ENCODE data around the gene CTDSP2.
"Not testable (repeated sequence)": the region's sequence is repeated elsewhere in the genome, so short reads cannot be mapped to it uniquely, and the experiment has no call there.

The CTDSP2 gene

DNA sequence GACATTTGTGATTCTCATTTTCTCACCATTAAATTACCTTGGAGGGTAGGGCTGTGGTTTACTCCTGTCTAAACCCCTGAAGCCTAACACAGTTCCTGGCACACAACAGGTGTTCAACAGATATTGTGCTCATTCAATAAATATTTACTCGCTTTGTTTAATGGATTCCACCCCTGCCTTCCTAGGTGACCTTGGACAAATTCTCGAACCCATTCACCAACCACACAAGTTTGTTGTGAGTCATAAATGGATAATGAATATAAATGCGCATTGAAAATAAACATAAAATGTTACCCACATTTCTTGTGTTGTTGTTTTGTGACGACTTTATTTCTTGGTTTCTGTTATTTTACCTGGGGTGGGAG lies 64.3 kb downstream of the CTDSP2 start:
- Mint-ChIP-seq H3K4me3 (peak overlapping the region; percentile 96), H3K4me1 (peaks cover 22% of the 10 kb centered on the region), H3K27me3 (no peaks in the 10 kb centered on the region), H3K36me3 (ENCODE audit: insufficient read depth) (peaks cover 20% of the 10 kb centered on the region), H3K9me3 (no peaks in the 10 kb centered on the region), H3K27ac (ENCODE audit: low read depth) (peak overlapping the region; percentile 97)
- DNase-seq (ENCODE audit: low spot score in 2 of 2): no peak
- peak; percentile 3 for ATAC-seq (replicated peaks; ENCODE audit: extremely low read depth, poor library complexity, severe bottlenecking)

DNA sequence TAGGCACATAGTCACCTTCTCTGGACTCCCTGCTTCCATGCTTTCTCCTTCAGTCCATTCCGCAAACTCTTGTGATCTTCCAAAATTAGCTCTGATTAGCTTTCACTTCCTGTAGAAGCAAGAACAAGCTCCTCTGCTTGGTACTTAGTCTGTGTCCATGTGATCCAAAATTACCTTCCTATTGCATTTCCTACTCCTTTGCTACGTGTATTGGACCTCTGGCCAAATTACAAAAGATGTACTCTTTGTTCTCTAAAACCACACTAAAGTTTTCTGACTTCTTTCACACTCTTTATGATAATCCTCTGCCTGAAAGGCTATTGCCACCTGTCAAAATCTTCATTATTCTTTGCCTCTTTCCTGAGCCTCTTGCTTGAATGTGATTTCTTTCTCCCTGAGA lies 64.7 kb downstream of the CTDSP2 start:
- H3K4me3 Mint-ChIP-seq: peak overlapping the region; percentile 96
- no peak for DNase-seq (ENCODE audit: low spot score in 2 of 2)

GRCh38 chr12:57781244-57781643 lies 65.3 kb downstream of the CTDSP2 start:
- peaks cover 15% of the 10 kb centered on the region for H3K36me3 Mint-ChIP-seq (ENCODE audit: insufficient read depth)
- no peaks in the 10 kb centered on the region for H3K9me3 Mint-ChIP-seq
- H3K4me1 Mint-ChIP-seq: peaks cover 22% of the 10 kb centered on the region
- DNase-seq (ENCODE audit: low spot score in 2 of 2) (no peak), ATAC-seq (replicated peaks; ENCODE audit: extremely low read depth, poor library complexity, severe bottlenecking) (no peak)
- H3K27me3 Mint-ChIP-seq: no peaks in the 10 kb centered on the region
- H3K4me3 Mint-ChIP-seq: peak overlapping the region; percentile 96
- no peak overlapping the region for H3K27ac Mint-ChIP-seq (ENCODE audit: low read depth)

More for the DNA sequence above, 64.7 kb downstream of the CTDSP2 start:
- Mint-ChIP-seq H3K36me3 (ENCODE audit: insufficient read depth) (peaks cover 19% of the 10 kb centered on the region), H3K27me3 (no peaks in the 10 kb centered on the region), H3K4me1 (peaks cover 22% of the 10 kb centered on the region), H3K27ac (ENCODE audit: low read depth) (peak overlapping the region; percentile 97), H3K9me3 (no peaks in the 10 kb centered on the region)
- no peak for ATAC-seq (replicated peaks; ENCODE audit: extremely low read depth, poor library complexity, severe bottlenecking)

GRCh38 chr12:57780284-57780897 lies 66.1 kb downstream of the CTDSP2 start:
- peaks cover 11% of the 10 kb centered on the region for H3K36me3 Mint-ChIP-seq (ENCODE audit: insufficient read depth)
- DNase-seq (ENCODE audit: low spot score in 2 of 2): no peak
- peaks cover 22% of the 10 kb centered on the region for H3K4me1 Mint-ChIP-seq
- peak overlapping the region; percentile 6 for H3K27ac Mint-ChIP-seq (ENCODE audit: low read depth)
- H3K9me3 Mint-ChIP-seq: no peaks in the 10 kb centered on the region
- H3K27me3 Mint-ChIP-seq: no peaks in the 10 kb centered on the region
- no peak for ATAC-seq (replicated peaks; ENCODE audit: extremely low read depth, poor library complexity, severe bottlenecking)
- no peak overlapping the region for H3K4me3 Mint-ChIP-seq

- Mint-ChIP-seq H3K27me3 (no peaks in the 10 kb centered on the region), H3K36me3 (ENCODE audit: insufficient read depth) (peaks cover 11% of the 10 kb centered on the region), H3K9me3 (no peaks in the 10 kb centered on the region), H3K4me1 (peaks cover 22% of the 10 kb centered on the region), H3K4me3 (no peak overlapping the region), H3K27ac (ENCODE audit: low read depth) (no peak overlapping the region)
- ATAC-seq (replicated peaks; ENCODE audit: extremely low read depth, poor library complexity, severe bottlenecking): no peak
- DNase-seq (ENCODE audit: low spot score in 2 of 2): no peak
These were observed 66.8 kb downstream of the CTDSP2 start for GRCh38 chr12:57779736-57780135.

GRCh38 chr12:57777911-57778310 lies 68.6 kb downstream of the CTDSP2 start:
- no peak for ATAC-seq (replicated peaks; ENCODE audit: extremely low read depth, poor library complexity, severe bottlenecking)
- Mint-ChIP-seq H3K4me3 (no peak overlapping the region), H3K27ac (ENCODE audit: low read depth) (no peak overlapping the region), H3K36me3 (ENCODE audit: insufficient read depth) (peaks cover 6% of the 10 kb centered on the region), H3K9me3 (no peaks in the 10 kb centered on the region), H3K27me3 (no peaks in the 10 kb centered on the region), H3K4me1 (peaks cover 17% of the 10 kb centered on the region)
- DNase-seq (ENCODE audit: low spot score in 2 of 2): no peak

DNA sequence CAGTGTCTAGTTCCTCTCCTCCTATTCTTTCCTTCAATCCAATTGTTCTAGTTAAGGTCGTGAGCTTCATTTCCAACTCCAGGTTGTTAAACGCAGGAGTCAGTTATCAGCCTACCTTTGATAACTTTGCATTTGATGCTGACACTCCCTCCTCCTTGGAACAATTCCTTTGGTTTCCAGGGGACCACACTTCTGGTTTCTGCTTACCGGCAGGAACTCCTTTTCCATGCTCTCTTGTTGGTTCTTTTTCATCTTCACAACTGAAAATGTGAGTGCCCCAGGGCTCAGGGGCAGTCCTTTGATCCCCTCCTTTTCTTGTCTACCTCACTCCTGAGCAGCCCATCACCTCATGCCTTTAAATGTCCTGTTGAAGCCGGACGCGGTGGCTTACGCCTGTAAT lies 69.2 kb downstream of the CTDSP2 start:
- Mint-ChIP-seq H3K4me1 (peaks cover 16% of the 10 kb centered on the region), H3K4me3 (no peak overlapping the region), H3K36me3 (ENCODE audit: insufficient read depth) (peaks cover under 1% of the 10 kb centered on the region), H3K9me3 (no peaks in the 10 kb centered on the region), H3K27me3 (no peaks in the 10 kb centered on the region), H3K27ac (ENCODE audit: low read depth) (no peak overlapping the region)
- no peak for ATAC-seq (replicated peaks; ENCODE audit: extremely low read depth, poor library complexity, severe bottlenecking)
- no peak for DNase-seq (ENCODE audit: low spot score in 2 of 2)

GRCh38 chr12:57776247-57776587 lies 70.3 kb downstream of the CTDSP2 start:
- peaks cover 14% of the 10 kb centered on the region for H3K4me1 Mint-ChIP-seq
- peaks cover 6% of the 10 kb centered on the region for H3K36me3 Mint-ChIP-seq (ENCODE audit: insufficient read depth)
- H3K27ac Mint-ChIP-seq (ENCODE audit: low read depth): no peak overlapping the region
- DNase-seq (ENCODE audit: low spot score in 2 of 2) (no peak), ATAC-seq (replicated peaks; ENCODE audit: extremely low read depth, poor library complexity, severe bottlenecking) (no peak)
- no peak overlapping the region for H3K4me3 Mint-ChIP-seq
- H3K9me3 Mint-ChIP-seq: no peaks in the 10 kb centered on the region
- no peaks in the 10 kb centered on the region for H3K27me3 Mint-ChIP-seq

GRCh38 chr12:57775563-57776246 lies 70.8 kb downstream of the CTDSP2 start:
- no peak for ATAC-seq (replicated peaks; ENCODE audit: extremely low read depth, poor library complexity, severe bottlenecking)
- no peak overlapping the region for H3K27ac Mint-ChIP-seq (ENCODE audit: low read depth)
- H3K27me3 Mint-ChIP-seq: no peaks in the 10 kb centered on the region
- no peak for DNase-seq (ENCODE audit: low spot score in 2 of 2)
- no peaks in the 10 kb centered on the region for H3K9me3 Mint-ChIP-seq
- peaks cover 14% of the 10 kb centered on the region for H3K4me1 Mint-ChIP-seq
- H3K36me3 Mint-ChIP-seq (ENCODE audit: insufficient read depth): peaks cover 6% of the 10 kb centered on the region
- H3K4me3 Mint-ChIP-seq: no peak overlapping the region

GRCh38 chr12:57775044-57775443 lies 71.5 kb downstream of the CTDSP2 start:
- Mint-ChIP-seq H3K36me3 (ENCODE audit: insufficient read depth) (peaks cover 8% of the 10 kb centered on the region), H3K4me1 (peaks cover 14% of the 10 kb centered on the region), H3K27me3 (no peaks in the 10 kb centered on the region), H3K9me3 (no peaks in the 10 kb centered on the region), H3K4me3 (no peak overlapping the region), H3K27ac (ENCODE audit: low read depth) (no peak overlapping the region)
- ATAC-seq (replicated peaks; ENCODE audit: extremely low read depth, poor library complexity, severe bottlenecking) (no peak), DNase-seq (ENCODE audit: low spot score in 2 of 2) (no peak)

DNA sequence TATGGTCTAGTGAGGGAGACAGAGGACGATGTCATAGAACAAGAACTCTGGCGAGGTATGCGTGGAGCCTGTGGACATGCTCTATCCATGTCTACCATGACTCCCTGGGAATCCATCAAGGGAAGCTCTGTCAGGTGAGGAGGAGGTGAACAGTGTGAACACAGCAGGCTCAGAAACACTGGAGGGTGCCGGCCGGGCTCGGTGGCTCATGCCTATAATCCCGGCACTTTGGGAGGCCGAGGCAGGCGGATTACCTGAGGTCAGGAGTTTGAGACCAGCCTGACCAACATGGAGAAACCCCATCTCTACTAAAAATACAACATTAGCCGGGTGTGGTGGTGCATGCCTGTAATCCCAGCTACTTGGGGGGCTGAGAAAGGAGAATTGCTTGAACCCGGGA lies 71.9 kb downstream of the CTDSP2 start:
- H3K9me3 Mint-ChIP-seq; ATAC-seq (replicated peaks; ENCODE audit: extremely low read depth, poor library complexity, severe bottlenecking); H3K4me3 Mint-ChIP-seq; H3K36me3 Mint-ChIP-seq (ENCODE audit: insufficient read depth); H3K27me3 Mint-ChIP-seq; H3K27ac Mint-ChIP-seq (ENCODE audit: low read depth); DNase-seq (ENCODE audit: low spot score in 2 of 2): not testable (repeated sequence)
- peaks cover 14% of the 10 kb centered on the region for H3K4me1 Mint-ChIP-seq

- peak within 1 kb of the TSS; percentile 98 for H3K4me3 Mint-ChIP-seq
- ATAC-seq (replicated peaks; ENCODE audit: extremely low read depth, poor library complexity, severe bottlenecking): peak; percentile 24
- no peaks in the 10 kb centered on the region for H3K27me3 Mint-ChIP-seq
- no peaks in the 10 kb centered on the region for H3K9me3 Mint-ChIP-seq
- DNase-seq (ENCODE audit: low spot score in 2 of 2): no peak
- H3K36me3 Mint-ChIP-seq (ENCODE audit: insufficient read depth): peaks cover 10% of the 10 kb centered on the region
- H3K4me1 Mint-ChIP-seq: peaks cover 14% of the 10 kb centered on the region
- peak within 1 kb of the TSS; percentile 97 for H3K27ac Mint-ChIP-seq (ENCODE audit: low read depth)
These were observed 73.9 kb downstream of the CTDSP2 start, which contains the start of gene EEF1AKMT3 for GRCh38 chr12:57772429-57773322. TSS of gene EEF1AKMT3 (plus strand) at chr12:57772614. CDS start at chr12:57772725, 111 bp downstream.
